ENCODE measurements around the gene MAML2.

Gene MAML2

DNA sequence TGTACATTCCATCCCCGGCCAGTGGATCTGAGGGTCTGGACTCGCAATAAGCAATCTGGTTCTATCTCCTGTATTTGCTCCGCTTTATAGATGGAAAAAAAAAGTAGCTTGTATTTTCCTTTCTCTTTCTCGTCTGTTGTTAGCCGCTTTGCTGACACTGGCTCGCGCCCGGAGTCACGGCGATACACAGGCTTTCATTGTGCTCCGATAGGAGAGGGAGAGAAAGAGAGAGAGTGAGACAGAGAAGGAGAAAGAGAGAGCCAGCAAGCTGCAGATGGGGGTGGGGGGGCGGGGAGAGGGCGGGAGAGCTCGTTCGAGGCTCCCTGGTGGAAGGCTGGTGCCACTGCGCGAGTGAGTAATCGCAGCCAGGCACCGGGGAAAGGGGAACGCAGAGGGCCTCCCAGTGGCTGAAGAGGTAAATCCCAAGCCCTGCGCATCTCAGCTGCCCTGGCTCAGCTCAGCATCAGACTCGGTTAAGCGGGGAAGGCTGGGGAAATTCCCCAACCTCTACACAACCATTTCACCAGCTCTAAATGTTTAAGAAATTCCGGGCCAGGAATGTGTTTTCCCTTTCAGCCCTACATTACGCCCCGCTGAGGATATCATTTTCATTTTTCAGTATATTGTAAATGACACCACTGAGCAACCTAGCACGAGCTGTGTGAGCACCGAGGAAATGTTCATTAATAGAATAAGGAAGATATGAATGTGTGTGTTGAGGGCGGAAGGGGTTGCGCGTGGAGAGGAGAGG lies at the start of gene MAML2:
MAML2 (minus strand) TSS at position 235 of the 751 bp plus-strand sequence. CDS start 1,300 bp downstream, outside the sequence.
- DNase-seq (ENCODE audit: low read depth, low spot score): peak; percentile 66

DNA sequence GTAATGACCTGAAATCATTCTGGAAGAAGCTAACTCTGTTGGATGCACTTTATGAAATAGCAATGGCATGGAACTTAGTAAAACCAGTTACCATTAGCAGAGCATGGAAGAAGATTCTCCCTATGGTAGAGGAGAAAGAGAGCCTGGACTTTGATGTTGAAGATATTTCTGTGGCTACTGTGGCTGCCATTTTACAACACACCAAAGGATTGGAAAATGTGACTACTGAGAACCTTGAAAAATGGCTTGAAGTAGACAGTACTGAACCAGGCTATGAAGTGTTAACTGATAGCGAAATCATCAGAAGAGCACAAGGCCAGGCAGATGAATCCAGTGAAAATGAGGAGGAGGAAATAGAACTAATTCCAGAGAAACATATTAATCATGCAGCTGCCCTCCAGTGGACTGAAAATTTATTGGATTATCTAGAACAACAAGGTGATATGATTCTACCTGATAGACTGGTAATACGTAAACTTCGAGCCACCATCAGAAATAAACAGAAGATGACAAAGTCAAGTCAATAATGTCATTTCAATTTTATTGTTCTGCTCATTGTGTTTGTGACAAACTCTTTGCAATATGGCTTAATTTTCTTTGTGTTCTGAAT lies 48.8 kb upstream of the MAML2 start:
- no peak for DNase-seq (ENCODE audit: low read depth, low spot score)

DNA sequence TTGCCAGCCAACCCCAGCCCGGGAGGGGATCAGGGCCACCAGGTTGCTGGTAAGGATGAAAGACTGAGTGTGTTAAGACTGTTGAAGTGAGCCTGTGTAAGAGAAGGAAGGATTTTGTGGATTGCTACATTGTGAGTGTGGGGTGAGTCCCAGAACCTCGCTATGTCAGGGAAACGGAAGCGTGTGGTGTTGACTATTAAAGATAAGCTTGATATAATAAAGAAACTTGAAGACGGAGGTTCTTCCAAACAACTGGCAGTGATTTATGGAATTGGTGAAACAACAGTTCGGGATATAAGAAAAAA lies 47.4 kb upstream of the MAML2 start:
- no peak for DNase-seq (ENCODE audit: low read depth, low spot score)

DNA sequence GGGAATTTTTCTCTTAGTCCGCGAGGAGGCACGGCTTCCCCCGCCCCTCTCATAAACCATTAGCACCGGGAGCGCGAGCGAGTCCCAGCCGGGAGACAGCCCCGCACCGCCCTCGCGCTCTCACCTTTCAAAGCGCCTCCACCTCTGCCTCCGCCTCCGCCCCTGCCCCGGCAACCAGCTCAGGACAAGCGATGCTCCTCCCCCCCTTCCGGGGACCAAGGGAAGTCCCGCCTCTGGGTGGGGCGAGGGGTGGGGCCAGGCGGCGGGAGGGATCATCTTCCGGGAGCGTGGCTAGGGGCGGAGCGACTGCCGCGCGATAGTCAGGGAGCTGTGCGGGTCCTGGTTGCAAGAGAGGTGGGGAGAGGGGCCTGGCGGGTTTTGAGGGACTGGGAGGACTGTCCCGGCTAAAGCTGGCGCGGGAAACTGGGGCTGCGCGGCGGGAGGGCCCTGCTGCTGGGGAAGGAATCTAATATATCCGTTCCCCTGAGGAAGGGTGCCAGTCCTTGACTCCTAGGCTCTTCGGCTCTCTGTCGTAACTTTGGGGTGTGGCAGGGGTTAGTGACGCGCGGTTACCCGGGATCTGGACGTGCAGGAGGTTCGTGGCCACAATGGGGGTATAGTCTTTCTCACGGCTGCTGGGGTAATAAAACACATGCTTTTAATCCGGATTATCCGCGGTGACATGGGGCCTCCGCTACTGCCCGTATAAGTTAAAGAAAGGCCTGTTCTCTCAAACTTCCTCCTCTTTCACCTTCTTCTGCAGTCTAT lies 46.9 kb upstream of the MAML2 start, which contains the start of the genes CCDC82 and JRKL:
CCDC82 (minus strand) TSS at position 193 of the 768 bp plus-strand sequence. CDS start 5,165 bp downstream, outside the sequence.
JRKL (plus strand) TSS at position 294 of the 768 bp plus-strand sequence. CDS start 637 bp downstream, outside the sequence.
- peak; percentile 83 for DNase-seq (ENCODE audit: low read depth, low spot score)

DNA sequence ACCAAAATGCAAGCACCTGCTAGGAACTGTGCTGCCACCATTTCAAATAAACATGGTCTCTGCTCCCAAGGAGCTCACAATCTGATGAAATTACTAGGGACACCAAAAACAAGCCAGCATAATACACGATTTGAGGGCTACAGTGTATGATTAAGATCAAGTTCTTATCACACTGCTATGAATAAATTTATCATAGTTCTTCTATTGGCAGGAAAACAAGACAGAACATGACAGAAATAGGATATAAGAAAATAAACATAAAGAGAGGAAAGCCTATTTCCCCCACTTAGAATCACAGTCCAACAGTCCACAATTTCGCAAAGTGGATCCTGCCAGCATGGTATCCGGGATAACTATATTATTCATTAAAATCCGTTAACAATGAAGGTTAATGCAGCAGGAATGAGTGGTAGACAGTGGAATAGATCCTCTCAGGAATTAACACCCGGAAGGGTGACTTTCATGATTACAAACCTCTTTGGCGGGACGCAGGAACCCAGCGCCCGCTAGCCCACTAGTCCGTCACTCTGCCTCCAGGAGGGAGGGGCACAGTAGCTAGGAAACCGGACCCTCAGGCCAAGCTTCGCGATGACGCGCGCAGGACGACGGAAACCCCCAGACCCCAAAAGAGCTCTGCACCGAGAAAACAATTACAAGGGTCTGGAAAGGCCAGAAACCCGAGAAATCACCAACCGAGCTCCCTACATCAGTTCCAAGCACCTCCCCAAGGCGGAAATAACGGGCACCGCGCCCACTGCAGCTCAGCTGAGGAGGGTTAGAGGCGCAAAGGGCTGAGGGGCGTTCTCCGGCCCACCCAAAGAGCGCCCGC lies 46.1 kb upstream of the MAML2 start:
- DNase-seq (ENCODE audit: low read depth, low spot score): peak; percentile 4

DNA sequence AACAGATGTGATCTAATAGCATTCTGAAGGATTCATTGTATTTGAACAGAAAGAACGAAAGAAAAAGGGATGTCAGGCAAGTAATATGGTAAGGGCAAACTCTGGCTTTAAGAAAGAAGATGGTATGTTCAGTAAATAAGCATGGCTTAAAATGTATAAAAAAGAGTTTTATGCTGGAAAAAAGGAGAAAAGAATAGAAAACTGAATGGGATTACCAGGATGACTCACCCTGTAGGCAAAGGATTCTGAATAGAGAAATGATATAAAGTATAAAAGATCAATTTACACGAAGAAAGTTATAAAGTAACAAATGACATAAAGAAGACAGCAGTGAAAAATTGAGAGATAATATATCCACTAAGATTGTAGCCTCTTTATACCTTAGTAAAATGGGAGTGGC lies 42.2 kb upstream of the MAML2 start:
- DNase-seq (ENCODE audit: low read depth, low spot score): no peak

DNA sequence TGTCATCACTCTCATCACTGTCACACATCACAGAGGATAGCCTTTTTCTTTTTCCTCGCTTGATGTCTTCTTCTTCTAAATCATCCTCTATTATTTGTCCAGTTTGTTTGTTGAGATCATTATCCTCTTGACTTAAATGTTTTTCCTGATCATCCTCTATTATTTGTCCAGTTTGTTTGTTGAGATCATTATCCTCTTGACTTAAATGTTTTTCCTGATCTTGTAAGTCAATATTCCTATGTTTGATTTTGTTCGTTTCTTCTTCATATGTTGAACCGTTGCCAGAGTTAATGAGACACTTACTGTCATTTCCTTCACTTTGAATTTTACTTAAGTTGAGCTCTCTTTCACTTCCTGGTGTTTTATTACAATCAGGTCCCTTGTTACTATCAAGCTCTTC lies 41.2 kb upstream of the MAML2 start:
- DNase-seq (ENCODE audit: low read depth, low spot score): no peak

DNA sequence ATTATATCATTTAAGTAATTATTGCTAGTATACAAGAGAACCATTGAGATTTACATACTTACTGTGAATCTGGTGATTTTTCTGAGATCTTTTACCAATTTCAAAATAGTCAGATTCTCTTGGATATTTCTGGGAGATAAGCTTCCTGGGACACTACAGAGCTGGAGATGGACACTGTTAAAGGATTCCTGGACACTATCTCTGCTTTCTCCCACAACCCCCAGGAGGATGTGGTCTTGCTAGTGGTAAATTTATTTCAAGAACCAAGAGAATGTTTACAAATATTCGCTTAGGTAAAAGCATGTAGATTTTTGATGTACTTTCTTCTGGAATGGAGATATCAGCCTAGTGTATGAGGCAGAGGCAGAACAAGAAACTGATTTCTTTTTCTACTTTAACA lies 33.8 kb upstream of the MAML2 start:
- DNase-seq (ENCODE audit: low read depth, low spot score): no peak

DNA sequence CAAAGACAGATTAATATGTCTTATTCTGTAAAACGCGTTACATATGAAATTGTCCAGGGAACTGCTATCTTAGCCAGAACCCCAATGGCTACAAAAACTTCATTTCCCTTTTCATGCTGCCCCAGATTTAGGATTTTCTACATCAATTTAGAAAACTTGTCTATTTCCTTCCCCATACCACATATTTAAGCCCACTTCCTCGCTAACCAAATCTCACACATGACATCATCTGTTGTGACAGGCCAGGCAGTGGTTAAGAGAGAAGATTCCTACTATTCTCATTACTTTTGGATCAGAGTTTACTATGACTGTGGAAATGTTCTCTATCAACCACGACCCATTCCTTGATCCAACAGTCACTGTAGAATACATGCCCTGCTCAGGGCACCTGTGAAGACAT lies 30.8 kb upstream of the MAML2 start:
- DNase-seq (ENCODE audit: low read depth, low spot score): no peak

DNA sequence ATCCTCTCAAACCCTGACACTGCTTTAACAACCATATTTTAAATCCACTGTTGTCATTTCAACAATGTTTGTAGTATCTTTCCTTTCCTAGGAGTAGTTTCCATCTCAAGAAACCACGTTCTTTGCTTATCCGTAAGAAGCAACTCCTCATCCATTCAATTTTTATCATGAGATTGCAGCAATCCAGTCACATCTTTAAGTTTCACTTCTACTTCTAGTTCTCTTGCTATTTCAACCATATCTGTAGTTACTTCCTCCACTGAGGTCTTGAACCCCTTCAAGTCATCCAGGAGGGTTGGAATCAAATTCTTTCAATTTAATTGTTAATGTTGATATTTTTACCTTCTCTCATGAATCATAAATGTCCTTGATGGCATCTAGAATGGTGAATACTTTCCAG lies 24.3 kb upstream of the MAML2 start:
- DNase-seq (ENCODE audit: low read depth, low spot score): no peak

DNA sequence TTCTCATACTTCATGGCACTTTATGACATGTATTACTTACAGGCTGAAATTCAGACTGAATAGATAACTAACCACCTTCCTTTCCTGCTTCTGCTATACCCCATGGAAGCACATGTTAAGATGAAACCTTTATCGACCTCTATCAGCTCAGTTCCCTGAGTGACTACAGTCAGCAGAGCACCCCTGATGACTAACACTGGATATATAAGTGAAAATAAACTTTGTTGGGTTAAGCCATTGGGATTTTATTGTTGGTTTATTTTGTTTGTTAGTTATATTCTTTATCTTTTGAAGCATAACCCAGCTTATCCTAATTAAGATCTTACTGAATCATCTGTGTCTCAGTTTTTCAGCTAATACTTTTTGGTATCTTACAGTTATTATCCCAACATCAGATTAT lies 23.0 kb upstream of the MAML2 start:
- no peak for DNase-seq (ENCODE audit: low read depth, low spot score)

DNA sequence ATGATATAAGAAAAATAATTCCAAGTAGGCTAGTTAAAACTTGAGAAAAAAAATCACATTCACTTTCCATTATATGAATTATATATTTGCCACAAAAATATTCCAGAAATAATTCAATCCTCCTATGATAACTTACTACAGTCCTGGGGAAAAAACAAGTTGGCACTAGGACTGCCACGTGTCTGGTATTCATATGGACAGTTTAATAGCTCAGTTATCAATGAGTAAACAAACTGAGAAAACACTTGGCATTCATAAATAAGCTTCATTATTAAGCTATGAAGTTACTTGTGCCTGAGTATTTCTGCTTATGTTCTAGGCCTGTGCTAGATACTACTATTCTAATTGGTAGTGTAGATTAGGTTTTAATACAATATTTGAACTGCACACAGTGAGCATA lies 22.5 kb upstream of the MAML2 start:
- no peak for DNase-seq (ENCODE audit: low read depth, low spot score)

DNA sequence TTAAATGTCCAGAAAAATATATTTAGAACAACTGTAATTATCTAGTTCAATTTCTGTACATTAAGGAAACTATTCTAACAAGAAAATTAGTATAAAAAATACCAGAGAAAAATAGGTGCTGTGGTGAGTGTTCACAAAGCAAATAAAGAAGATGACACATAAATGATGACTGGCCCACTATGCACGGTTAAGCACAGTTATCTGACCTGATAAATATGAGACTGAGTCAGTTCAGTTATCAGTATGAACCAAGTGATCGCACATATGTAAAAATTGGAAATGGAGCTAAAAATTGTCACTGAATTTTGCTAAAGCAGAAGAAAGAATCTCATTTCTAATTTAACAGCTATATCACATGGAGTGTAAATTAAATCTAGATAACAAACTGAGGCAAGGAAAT lies 18.8 kb upstream of the MAML2 start:
- no peak for DNase-seq (ENCODE audit: low read depth, low spot score)

DNA sequence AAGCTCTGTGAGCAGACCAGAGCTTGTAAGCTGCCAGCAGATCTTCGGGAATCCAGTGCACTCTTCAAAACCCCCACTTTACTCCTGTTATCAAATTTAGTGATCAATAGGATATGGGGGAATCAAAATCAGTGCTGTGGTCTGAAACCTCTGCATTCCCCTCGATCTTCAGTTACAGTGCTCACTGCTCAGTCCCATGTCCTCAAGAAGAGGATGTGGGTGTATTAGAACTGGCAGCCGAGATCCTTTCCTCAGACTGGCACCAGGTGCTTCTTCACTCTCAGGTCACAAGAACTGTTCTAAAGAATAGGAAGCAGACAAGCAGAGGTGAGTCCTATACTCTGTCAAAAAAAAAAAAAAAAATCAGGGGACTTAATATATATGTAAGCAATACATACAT lies 15.3 kb upstream of the MAML2 start:
- no peak for DNase-seq (ENCODE audit: low read depth, low spot score)

DNA sequence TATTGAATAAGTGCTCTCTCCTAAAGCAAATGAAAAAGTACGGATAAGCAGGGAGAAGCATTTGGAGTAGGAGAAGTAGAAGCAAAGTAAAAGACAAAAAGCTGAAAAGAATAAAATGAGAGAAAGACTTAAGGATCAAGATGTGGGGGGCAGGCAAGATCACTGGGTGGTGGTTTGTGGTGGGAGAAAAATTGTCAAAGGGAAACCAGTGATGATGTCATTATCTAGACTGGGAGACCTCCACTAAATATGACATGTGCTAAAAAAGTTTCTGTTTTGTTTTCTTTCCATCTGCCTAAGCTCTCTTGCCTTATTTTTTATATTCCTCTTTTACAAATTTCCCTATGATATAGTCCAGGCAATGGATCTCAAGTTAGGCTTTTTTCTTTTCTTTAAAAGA lies 14.8 kb upstream of the MAML2 start:
- no peak for DNase-seq (ENCODE audit: low read depth, low spot score)

DNA sequence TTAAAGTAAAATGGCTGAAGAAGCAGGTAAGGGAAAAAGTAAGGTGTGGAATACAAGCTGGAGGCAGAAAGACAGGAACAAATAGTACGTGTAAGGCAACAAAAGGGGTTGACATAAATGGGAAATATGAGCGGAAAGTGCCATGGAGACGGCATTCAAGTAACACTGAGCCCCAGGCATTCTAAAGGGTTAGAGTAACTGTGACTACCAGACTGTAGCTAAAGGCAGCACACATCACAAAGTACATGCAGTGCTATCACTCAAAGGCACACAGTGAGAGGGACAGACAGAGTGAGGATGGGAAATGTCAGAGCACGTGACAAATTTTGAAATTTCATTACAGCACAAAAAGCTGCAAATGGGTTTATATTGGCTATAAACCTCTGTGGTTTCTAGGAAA lies 13.9 kb upstream of the MAML2 start:
- DNase-seq (ENCODE audit: low read depth, low spot score): no peak

DNA sequence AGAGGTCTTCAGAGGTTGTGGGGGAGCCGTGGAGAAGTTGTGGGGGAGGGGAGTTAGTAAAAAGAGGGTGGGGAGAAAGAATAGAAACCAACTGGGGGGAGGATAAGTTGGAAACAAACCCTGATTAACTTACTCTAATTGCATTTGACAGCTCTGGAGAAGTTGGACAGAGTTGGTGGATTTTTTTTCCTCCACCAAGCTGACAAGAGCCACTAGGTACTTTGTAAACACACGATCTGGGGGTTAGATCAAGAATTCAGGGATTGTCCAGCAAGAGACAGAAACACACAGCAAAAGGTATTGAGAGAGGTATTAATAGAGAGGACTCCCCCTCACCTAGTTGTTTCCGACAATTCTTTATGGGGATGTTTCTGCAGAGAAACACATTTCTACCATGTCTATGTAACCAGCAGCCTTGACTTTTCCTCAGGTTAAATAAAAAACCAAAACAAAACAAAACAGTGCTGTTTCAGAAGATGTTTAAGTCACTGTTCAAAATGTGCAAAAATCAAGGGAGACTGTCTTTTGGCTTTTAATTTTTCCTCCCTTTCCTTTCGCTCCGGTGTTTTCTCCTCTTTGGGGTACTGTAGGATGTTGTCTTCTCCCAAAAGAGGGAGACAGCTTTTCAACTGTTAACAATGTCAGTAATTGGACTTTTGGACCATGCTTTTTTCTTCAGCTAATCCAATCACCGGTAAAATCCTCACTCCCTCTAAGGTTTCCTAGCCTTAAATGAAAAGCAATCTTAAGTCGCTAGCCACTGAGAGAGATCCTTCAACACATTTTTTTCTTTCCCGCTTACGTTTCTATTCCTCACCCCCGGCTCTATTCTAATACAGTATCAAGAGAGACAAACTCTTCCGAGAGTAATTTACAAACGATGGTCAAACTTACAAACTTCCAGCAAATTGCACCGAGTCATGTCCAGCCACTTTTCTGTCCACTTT lies 708 bp downstream of the MAML2 start:
- DNase-seq (ENCODE audit: low read depth, low spot score): no peak

DNA sequence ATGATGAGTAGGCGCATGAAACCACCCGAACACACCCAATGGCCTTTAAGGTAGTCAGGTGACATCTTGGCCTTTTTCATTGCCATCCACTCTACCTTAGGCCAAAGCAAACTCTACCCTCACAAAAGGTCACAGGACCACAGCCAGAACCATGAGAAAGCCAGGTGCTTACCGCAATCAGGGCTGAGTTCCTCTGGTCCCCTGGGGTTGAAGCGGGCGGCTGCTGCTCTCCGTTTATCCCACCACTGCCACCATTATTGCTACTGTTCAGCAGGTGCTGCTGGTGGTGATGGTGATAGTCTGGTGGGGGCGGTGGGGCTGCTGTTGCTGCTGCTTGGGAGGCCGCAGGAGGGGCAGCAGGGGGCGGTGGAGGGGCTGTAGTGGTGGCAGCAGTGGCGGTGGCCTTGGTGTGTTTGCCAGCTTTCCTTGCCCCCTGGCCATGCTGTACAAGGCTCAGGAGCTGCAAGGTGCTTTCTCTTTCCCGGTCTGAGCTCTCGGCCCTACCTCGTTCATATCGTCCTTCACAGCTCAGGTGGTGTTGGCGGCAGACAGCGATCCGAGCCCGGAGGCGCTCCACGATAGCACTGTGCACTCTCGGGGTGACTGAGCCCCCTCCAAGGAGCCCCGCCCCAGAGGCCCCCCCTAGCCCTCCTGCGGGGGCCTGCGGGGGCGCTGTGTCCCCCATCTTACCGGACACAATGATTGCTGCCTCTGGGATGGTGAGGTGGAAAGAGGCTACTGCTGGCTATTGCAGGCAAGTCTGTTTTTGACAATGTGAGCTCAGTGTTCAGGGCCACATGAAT lies 1.6 kb downstream of the MAML2 start:
- DNase-seq (ENCODE audit: low read depth, low spot score): no peak

DNA sequence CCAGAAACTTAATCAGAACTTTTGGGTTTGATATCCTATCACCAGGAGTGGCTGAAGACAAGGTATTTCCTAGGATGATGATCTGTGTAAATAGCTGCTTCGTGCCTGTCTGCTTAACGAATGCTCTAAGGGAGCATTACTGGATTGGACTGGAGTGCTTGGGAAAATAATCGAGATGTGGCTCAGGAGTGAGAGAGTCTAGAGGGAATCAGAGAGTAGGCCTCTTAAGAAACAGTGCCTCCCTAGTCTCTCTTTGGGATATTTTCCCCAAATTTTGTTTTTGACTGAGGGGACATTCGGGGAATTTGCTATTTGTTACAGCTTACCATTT lies 2.5 kb downstream of the MAML2 start:
- DNase-seq (ENCODE audit: low read depth, low spot score): no peak
